NCI-H1694 treated with DMSO at 0.1 percent for 48 hours (cell line): ENCODE data around the gene COL27A1.

ENCODE experiments used
- DNase-seq: peaks from one replicate; lab custom pipeline; 2025; lab: John Stamatoyannopoulos, UW

COL27A1 gene

DNA sequence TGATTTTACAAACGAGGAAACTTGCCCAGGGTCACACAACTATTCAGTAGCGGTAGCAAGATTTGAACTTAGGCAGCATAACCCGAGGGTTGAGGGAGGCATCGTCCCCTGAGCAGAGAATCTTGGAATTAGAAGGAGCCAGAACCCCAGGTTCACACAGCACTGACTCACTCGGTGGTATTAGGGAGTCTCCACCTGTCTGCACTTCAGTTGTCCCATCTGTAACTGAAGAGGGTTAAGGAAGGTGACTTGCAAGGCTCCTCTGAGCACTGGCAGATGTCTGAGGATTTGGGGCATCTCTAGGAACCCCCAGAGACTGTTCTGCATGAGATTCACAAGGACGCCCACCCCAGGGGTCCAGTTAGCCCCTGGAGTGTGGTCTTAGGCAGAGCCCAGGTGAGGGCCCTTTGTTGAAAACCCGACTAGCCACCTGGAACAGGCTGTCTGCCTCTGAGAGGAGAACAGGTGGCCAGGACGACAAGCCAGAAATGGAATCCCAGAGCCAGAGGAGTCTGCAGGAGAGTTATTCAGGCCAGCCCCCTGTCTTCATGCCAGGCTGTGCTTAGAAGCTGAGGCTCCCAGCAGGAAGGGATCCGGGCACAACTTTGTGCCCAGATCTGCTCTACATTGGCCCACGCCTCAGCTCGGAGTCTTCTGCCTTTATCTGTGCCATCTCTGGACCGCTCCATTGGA lies 117.5 kb downstream of the COL27A1 start:
- no peak for DNase-seq

DNA sequence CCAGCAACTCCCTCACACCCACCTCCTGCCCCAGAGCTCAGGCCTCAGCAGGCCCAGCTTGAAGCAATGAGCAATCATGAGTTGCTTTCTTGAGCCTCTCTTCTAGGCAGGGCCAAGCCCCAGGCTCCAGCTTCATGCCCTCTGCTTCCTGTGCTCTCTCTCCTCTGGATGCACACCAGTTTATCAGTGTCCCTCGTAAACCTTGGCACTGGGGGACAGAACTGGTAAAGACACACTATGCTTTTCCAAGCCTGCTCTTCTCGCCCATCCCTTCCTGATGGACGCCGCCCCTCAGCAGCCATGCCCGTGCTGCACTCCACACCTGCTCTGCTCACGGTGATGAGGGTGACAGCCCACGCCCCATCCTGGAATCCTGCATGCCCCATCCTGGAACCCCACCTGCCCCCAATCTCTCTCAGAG lies 118.1 kb downstream of the COL27A1 start:
- no peak for DNase-seq

DNA sequence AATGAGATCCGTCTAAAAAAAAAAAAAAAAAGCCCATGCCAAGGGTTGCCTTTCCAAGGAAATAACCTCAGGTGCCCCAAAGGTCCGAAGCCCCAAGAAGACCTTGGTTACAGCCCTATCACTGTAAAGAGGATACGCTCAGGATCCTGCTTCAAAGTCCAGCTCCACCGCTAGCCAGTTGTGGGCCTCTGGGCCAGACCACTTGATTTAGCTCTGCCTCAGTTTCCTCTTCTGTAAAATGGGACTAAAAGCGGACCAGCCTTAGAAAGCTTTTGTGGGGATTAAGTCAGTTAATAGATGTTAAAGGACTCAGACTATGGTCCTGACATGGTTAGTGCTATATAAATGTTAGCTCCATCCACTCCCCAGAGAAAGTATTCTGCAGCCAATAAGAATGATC lies 118.9 kb downstream of the COL27A1 start:
- DNase-seq: no peak

DNA sequence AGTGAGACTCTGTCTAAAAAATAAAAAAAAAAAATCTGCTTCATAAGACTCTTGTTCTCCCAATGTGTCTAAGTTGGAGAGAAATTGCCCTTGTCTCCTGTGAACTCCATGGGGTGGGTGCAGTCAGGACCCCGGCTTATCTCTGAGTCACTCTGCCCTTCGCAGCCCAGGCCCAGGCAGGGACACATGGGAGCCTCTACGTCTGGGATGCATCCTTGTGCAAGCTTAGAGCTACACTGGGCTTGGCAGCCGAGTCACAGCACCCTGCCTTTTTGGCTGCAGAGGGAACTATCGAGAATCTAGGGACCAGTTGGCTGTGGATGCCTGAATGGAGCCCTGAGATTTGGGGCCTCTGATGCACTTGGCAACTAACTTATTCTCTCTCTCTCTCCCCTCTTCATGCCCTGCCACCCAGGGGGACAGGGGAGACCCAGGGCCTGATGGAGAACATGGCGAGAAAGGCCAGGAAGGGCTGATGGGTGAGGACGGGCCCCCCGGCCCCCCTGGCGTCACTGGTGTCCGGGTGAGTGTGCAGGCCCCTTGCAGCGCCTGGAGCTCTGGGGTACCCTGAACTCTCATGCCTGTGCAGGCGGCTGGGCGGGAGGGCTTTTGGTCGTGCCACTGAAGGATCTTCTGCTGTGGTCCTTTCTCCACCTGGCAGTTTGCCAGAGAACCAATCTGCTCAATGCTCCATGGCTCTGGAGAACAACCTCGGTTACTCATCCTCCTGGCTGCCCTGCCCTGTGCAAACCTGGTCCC lies 120.1 kb downstream of the COL27A1 start:
- DNase-seq: peak; percentile 31

DNA sequence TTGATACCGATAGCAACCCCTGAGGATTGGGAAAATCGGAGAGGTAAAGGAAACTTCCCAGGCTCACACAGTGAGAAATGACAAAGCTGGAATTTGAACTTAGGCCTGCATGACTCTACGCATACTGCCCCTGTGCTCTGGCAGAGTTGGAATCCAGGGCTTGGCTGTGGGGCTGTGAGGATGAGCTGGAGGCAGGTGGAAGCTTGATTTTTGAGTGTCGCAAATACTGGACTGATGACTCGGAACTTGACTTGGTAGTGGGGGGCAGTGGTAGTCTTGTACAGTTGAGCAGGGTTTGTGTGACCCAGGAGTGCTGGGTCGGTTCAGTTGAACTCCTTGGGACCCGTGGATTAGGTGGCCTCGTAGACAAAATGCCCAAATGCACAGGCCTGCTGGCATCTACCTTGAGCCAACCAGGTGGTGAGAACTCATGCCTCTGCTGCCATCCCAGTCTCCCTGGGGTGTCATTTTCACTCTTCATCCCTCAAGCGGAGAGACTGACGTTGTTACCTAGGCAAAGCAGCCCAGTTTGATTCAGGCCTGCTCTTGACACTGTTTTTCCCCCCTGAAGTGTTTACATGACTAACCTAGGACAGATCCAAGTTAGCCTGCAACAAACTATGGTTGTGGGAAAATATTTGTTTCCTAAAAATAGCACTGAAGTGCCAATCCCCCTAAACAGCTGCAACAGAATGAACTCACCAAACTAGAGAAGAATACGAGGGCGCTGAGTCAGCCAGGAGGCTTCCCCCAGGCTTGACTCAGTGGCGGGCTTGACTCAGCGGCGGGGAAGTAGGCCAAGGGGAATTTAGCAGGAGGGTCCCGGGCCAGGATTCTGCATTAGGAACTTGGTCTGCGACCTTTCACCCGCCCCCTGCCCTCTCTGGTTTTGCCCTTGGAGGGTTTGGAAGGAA lies 121.8 kb downstream of the COL27A1 start:
- DNase-seq: no peak

DNA sequence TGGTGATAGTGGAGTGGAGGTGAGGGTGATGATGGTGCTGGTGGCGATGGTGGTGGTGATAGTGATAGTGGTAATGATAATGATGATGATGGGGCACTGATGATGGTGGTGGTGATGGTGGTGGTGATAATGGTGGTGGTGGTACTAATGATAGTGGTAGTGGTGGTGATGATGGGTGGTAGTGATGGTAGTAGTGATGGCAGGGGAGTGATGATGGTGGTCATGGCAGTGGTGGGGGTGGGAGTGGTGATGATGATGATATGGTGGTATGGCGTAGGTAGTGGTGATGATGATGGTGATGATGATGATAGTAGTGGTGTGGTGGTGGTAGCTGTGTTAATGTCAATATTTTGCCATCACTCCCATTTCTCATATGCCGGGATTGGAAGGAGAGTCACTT lies 123.0 kb downstream of the COL27A1 start:
- no peak for DNase-seq

DNA sequence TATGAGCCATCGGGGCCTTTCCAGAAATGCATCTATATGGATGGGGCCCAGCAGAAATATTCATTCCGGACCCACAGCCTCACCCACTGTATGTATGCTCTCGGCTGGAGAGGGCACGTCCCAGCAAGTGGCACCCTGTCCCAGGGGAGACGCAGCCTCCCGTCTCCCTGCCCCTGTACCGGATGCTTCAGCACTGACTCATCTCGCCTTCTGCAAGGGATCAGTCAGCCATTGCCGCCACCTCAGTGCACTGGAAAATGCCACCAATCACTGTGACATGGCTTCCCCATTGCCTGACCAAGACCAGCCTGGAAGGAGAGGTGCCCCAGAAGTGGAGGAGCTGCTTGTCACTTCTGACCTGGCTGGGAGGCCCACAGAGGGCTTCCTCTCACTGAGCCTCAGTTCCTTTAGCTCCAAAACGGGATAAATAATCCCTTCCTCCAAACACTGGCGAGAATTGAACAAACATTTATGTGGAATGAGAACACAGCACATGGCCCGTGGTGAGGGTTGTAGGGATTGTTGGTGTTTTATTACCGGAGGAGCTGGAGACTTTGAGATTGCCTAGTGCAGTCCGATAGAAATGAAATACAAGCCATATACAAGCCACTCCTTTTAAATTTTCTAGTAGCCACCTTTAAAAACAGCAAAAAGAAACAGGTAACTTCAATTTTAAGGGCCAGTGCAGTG lies 123.7 kb downstream of the COL27A1 start:
- no peak for DNase-seq

DNA sequence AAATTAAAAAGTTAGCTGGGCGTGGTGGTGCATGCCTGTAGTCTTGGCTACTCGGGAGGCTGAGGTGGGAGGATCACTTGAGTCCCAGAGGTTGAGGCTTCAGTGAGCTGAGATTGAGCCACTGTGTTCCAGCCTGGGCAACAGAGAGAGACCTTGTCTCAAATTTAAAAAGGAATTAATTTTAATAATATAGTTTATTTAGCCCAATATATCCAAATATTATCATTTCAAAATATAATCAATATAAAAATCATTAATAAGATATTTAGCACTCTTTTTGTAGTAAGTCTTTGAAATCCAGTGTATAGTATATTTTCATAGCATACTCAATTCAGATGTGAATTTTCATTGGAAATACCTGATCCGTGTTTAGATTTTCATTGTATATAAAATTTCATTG lies 124.4 kb downstream of the COL27A1 start:
- DNase-seq: no peak

DNA sequence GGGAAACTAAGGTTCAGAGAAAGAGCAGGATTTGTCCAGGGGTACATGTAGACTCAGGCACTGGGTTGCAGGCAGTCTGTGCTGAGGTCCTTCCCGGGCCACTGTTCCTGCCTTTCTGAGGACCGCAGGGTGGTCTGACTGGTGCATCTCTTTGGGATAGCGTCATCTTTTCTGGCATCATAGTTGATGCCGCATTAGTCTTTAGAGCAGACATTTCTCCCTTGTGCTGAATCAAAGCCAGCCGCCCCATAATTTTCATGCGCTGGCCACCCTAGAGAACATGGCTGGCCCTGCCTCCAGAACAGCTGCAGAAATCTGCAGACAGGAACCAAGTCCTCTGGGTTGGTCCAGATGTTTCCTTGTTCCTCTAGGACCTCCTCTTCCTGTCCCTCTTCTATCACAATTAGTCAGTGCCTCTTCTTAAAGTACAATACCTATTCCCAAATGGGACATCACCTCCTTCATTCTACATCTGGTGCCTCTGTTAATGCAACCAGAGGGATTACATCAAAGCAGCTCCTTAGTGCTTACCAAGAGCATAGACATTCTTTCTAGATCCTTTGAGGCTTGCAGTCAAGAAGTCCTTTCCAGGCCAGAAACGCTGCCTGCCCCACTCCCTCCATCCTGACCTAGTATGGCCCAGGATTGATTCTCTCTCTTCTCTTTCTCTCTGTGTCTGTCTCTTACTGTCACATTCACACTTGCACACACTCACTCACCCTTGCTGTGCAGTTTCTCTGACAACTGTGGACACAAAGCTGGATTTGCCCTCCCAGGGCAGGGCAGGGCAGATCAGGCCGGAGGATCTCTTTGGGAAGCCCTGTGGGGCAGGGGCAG lies 125.5 kb downstream of the COL27A1 start:
- DNase-seq: no peak

DNA sequence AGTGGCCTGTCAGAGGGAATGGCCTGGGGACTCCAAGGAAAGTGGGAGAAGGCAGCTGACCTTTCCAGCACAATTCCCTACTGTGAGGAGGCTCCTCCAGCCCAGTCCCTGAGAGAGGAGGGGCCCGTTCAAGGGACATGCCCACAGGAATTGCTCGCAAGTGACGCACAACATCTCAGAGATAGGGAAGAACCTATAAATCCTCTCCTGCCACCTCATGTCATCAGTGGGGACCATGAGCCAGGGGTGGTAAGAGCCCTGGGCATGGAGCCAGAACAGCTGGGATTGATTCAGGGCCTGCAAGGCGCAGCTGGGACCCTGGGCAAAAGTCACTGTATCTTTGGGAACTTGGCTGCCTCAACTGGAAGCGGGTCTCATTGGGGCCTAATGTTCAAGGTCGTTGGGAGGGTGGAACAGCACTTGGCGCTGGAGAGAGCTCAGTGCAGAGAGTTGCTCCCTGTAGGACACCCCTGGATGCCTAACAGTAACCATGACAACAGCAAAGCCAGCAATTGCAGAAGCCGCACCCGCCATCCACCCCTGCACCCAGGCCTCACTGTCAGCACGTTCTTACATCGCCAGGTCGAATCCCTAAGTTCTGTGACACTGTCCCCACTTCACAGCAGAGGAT lies 126.3 kb downstream of the COL27A1 start:
- DNase-seq: peak; percentile 7

DNA sequence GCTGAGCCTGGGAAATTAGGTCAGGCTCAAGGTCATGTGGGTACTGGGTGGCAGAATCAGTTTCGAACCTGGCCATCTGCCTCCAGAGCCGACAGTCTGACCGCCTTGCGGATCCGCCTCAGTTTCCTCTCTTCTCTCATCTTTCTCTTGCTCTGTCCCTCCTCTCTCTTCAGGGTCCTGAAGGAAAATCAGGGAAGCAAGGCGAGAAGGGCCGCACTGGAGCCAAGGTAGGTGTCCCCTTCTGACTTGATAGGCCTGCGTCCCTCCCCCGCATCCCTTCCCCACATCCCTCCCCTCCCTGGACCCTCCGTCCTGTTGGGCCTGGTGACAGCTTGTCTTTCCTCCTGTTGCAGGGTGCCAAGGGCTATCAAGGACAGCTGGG lies 126.8 kb downstream of the COL27A1 start:
- DNase-seq: no peak

DNA sequence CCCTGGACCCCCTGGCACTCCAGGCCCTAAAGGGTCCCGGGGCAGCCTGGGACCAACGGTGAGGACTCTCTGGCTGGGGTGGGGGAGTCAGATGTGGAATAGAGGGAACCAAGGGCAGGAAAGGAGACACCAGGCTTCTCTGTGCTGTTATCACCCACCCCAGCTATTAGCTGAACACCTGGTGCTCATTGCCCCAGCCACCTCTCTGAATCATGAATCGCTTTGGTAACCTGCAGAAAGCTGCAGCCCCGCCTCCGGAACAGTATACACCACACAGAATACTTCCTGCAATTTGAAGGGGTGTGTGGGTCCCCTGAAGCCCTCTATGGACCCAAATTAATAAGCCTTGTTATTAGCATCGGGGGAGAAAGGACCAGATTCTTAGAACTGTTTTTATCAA lies 127.2 kb downstream of the COL27A1 start:
- DNase-seq: peak; percentile 10

DNA sequence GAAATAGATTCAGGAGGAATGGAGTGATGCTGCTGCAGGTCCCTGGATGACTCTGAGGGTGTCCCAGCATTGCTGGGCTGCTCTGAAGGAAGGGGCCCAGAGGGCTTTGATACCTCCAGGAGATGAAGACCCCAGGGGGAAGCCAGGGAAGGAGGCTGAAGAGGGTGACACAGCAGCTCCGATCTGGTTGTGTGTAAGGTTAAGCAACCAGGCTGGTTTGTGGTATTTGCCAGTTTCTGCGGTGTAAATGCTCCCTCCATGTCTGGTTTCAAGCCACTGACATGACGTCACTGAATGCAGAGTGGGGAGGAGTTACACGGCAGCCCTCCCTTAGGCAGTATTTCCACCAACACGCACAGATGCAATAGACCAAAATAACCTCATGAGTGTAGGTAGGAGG lies 127.6 kb downstream of the COL27A1 start:
- DNase-seq: peak; percentile 18

DNA sequence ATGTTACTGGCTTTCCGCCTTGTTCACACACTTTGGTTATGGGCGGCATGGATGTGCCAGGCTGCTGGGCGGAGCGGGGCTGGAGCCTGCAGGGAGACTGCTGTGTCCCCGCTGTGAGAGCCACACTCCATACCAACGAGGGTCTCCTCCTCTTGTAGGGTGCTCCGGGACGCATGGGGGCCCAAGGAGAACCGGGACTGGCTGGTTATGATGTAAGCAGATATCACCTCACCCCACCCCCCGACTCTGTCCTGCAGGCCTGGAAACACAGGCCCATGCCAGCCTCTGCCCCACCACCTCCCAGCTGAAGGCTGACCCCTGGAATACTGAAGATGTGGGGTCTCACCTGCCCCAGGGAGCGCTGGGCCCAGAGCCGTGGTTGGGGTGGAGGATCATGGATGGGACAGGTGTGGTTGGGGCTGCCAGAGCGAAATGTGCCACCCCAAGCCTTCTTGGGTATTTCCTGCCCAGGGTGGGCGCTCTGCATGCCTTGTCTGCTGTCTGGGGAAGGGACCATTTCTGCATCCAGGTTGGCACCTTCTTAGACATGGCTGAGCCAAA lies 128.3 kb downstream of the COL27A1 start:
- DNase-seq: no peak

DNA sequence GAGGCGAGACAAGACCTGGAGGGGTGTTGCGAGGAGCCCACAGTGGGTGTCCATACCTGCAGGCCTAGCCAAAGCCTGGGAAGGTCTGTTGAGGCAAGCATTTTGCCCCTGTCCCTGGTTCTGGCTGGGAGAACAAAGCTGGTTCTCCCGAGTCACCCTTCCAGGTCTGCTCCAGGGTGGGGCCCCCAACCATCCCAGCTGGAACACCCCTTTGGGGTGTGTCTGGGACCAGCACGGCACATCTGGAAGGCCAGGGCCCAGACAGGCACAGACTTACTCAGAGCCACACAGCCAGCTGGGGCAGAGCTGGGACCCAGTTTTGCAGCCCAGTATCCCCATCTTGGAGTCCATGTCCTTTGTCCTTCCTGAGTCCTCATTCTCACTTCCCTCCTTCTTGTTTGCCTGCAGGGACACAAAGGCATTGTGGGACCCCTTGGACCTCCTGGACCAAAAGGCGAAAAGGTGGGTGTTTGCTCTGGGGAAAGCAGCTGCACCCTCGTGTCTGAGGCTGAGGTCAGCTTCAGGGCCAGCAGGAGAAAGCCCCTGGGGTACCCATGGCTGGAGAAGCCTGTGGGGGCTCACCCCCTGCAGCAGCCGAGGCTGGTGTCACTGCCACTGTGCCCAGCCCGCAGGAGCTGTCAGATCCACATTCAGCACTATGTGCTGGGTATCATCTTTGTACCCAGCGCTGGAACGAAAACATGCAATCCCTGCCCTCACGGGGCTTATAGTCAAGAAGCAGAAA lies 129.2 kb downstream of the COL27A1 start:
- no peak for DNase-seq

DNA sequence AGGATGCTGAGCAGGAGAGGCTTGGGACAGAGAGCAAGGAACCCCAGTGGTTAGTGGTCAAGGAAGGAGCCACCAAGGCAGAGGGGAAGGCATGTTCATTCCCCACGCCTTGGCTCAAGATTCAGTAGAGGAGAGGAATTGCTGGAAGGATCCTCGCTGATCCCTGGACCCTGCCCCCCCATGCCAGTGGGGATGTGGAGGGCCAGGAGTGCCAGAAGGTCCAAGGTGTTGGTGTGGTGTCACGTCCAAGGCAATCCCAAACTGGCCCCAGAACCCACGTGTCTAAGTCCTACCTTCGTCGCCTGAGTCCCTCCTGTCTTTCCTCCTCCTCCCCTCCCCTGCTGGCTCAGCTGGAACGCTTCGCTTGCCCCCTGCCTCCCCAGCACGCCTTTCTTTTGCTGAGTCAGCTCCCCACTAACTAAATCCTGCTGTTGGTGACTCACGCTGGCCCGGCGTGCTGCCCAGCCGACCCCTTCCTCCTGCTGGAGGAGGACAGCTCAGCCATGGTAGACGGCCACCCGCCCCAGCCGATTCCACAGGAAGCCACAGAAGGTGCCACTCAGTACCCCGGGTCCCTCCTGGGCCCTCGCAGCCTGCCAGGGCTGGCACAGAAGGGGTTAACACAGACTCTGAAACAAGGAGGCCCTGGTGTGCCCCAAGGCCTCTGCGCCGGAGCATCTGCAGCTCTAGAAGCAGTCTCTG lies 130.0 kb downstream of the COL27A1 start:
- DNase-seq: no peak

DNA sequence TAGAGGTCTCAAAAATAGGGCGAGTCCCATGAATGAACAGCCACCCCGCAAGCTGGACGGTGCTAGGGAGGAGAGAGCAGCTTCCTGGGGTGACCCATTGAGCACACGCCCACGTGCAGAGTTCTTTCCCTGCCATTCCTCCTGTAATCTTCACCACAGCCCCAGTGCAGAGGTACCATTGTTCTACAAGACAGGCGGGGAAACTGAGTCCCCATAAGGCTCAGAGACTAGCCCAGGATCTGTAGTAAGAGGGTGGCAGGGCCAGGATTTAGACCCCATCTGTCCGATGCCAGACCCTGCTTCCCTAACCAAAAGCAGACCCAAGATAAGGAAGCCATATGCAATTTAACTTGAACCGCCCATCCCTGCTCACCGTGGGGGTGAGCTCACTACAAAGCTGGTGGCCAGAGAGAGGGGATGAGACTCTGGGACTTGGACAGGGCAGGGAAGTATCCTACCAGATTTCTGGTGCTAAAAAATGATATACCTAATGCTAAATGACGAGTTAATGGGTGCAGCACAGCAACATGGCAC lies 130.9 kb downstream of the COL27A1 start:
- DNase-seq: no peak

DNA sequence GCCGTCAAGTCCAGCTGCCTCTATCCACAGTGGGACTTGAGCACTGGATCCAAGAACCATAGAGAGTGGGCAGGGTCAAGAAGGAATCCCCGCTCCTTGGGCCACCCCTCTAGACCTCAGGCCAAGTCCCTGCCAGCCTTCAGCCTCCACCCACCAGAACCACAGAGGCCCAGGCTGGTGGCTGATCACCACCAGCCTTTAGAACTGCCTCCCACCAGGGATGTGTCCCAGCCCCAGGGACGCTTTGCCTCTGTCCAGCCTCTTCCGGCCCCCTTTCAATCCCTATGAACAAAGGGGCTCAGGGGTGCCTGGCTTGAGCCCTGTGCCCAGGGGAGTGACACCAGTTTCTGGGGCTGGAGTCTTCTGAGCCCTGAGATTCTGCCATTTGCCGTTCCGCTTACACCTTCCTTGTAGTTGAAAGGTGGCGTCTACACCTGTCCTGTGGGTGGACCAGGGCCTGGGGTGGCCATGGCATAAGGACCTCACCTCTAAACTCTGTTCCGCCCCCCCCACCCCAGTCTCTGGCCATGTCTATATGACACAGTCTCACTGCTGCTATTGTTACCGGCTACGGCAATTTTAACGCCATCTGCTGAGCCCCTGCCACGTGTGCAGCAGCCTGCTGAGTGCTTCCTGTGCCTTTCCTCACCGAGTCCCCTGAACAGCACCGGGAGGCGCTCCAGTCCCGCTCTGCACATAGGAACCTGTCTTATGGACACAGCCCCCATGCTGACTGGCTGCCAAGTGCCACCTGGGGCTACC lies 131.8 kb downstream of the COL27A1 start:
- peak; percentile 87 for DNase-seq
